Hepatocyte (in vitro differentiated cells): ENCODE results near the gene KLHL8. TPM values are rescaled to one million over a fixed set of nuclear protein-coding genes. Genes with fewer than 3 reads are reported as not detected.

ENCODE experiments used
- DNase-seq: peaks from one replicate; pipeline ENCODE4 v3.0.0-alpha.2; 2016; ENCODE audit warnings: low spot score
- H2AFZ ChIP-seq: fragments of 200-600 bp; sonication (generic); 2 replicates; pipeline ENCODE4 v1.6.0; 2016; ENCODE audit warnings: antibody characterized with exemption, mild to moderate bottlenecking
- H3K27ac ChIP-seq: fragments of 200-600 bp; sonication (generic); 2 replicates; pipeline ENCODE4 v1.5.1; 2016; ENCODE audit warnings: mild to moderate bottlenecking
- H3K27me3 ChIP-seq: fragments of 200-600 bp; sonication (generic); 2 replicates; pipeline ENCODE4 v1.6.1; 2016
- H3K36me3 ChIP-seq: fragments of 200-600 bp; sonication (generic); replicated peaks from 2 replicates; pipeline ENCODE4 v1.5.1; 2016; ENCODE audit warnings: low read depth; ENCODE audit not compliant: insufficient read depth
- H3K4me1 ChIP-seq: fragments of 200-600 bp; sonication (generic); 2 replicates; pipeline ENCODE4 v1.5.1; 2016; ENCODE audit warnings: mild to moderate bottlenecking, moderate library complexity; ENCODE audit not compliant: insufficient read depth
- H3K4me2 ChIP-seq: fragments of 200-600 bp; sonication (generic); 2 replicates; pipeline ENCODE4 v1.6.0; 2016
- H3K4me3 ChIP-seq: fragments of 200-600 bp; sonication (generic); 2 replicates; pipeline ENCODE4 v1.5.1; 2016; ENCODE audit warnings: mild to moderate bottlenecking
- H3K79me2 ChIP-seq: fragments of 200-600 bp; sonication (generic); 2 replicates; pipeline ENCODE4 v1.6.0; 2017; ENCODE audit warnings: mild to moderate bottlenecking
- H3K9me2 ChIP-seq: fragments of 200-600 bp; sonication (generic); replicated peaks from 2 replicates; pipeline ENCODE4 v1.6.0; 2017; ENCODE audit warnings: mild to moderate bottlenecking; ENCODE audit not compliant: insufficient read depth
- H3K9me3 ChIP-seq: fragments of 200-600 bp; sonication (generic); 2 replicates; pipeline ENCODE4 v1.5.1; 2016; ENCODE audit warnings: low read depth, mild to moderate bottlenecking
- H4K20me1 ChIP-seq: fragments of 200-600 bp; sonication (generic); 2 replicates; pipeline ENCODE4 v1.6.0; 2016; ENCODE audit warnings: mild to moderate bottlenecking; ENCODE audit not compliant: insufficient read depth, poor library complexity, severe bottlenecking
- CTCF ChIP-seq: fragments of 200-600 bp; sonication (generic); IDR thresholded peaks from 2 replicates; pipeline ENCODE4 v1.5.1; 2016; ENCODE audit warnings: antibody characterized with exemption, mild to moderate bottlenecking; ENCODE audit not compliant: poor library complexity
- EZH2 ChIP-seq: fragments of 200-600 bp; sonication (generic); IDR thresholded peaks from 2 replicates; pipeline ENCODE4 v1.6.1; 2016; ENCODE audit warnings: antibody characterized with exemption, mild to moderate bottlenecking, borderline replicate concordance
- EZH2phosphoT487 ChIP-seq: fragments of 200-600 bp; sonication (generic); IDR thresholded peaks from one replicate; pipeline ENCODE4 v1.6.1; 2018; ENCODE audit warnings: antibody characterized with exemption, mild to moderate bottlenecking, low read depth, moderate library complexity; ENCODE audit not compliant: unreplicated experiment, severe bottlenecking
- WGBS: methylation state at CpG from one replicate; pipeline ENCODE4 v1.1.6; 2016; ENCODE audit warnings: low lambda C conversion rate; ENCODE audit errors: missing lambda C conversion rate; 5-methylcytosine and 5-hydroxymethylcytosine counted together
- polyA plus RNA-seq: library from polyadenylated mRNA; unstranded; fragments of >200 nt; fragmentation: Nextera tagmentation; extraction: Ambion mirVana; gene quantifications from 2 replicates; pipeline ENCODE4 v1.2.1, GENCODE V29; 2016
- total RNA-seq: library from RNA; depleted of rRNA; stranded (reverse); fragments of >200 nt; gene quantifications from 2 replicates; pipeline ENCODE4 v1.2.3, GENCODE V29; 2014

The KLHL8 gene
- total and polyA plus RNA-seq, 2 experiments from 2014 or later: 10.0 to 23.9 TPM

DNA sequence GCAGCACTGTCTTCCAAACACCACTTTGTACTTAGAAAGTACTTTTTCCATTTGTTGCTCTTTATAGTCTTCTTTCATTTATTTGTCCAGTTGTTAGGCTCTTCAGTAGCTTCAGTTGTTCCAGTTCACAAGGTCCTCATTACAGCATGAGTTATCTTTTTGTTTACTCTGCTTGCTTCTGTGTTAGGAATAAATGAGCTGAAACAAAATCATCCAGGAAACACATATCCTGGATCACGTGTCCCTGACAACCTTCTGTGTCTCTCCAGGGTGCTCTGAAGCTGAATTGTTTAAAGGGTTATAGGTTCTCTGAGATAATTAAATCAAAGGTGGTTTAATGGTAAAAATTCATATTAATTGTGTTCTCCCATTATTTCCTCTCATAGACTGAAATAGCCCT, 19.9 kb upstream of the KLHL8 start:
- Histone ChIP-seq H3K4me1 (peaks cover 10% of the 10 kb centered on the region), H3K79me2 (no peaks in the 10 kb centered on the region), H3K27ac (peak overlapping the region; percentile 39), H3K4me3 (no peak overlapping the region), H3K9me3 (peaks cover 9% of the 10 kb centered on the region), H3K36me3 (no peaks in the 10 kb centered on the region), H3K27me3 (no peaks in the 10 kb centered on the region), H3K4me2 (peak overlapping the region; percentile 31), H3K9me2 (no peaks in the 10 kb centered on the region), H4K20me1 (no peaks in the 10 kb centered on the region), H2AFZ (peak overlapping the region; percentile 37)
- TF ChIP-seq EZH2phosphoT487 (no peak), EZH2 (no peak), CTCF (no peak)
- WGBS: 19% methylated on average over 1 of the region's 1 CpG
- no peak for DNase-seq

- peak overlapping the region; percentile 39 for H3K27ac ChIP-seq
- no peaks in the 10 kb centered on the region for H3K27me3 ChIP-seq
- DNase-seq: no peak
- peaks cover 10% of the 10 kb centered on the region for H3K4me1 ChIP-seq
- no peaks in the 10 kb centered on the region for H3K9me2 ChIP-seq
- peak overlapping the region; percentile 31 for H3K4me2 ChIP-seq
- no peak overlapping the region for H3K4me3 ChIP-seq
- peak overlapping the region; percentile 37 for H2AFZ ChIP-seq
- no peaks in the 10 kb centered on the region for H4K20me1 ChIP-seq
- H3K36me3 ChIP-seq: no peaks in the 10 kb centered on the region
- H3K9me3 ChIP-seq: peaks cover 9% of the 10 kb centered on the region
- TF ChIP-seq EZH2 (no peak), EZH2phosphoT487 (no peak), CTCF (no peak)
- H3K79me2 ChIP-seq: no peaks in the 10 kb centered on the region
Measured at GRCh38 chr4:87239821-87240220, 19.4 kb upstream of the KLHL8 start.

- H3K4me2 ChIP-seq: no peak overlapping the region
- 89% methylated on average over 5 of the region's 5 CpGs for WGBS
- DNase-seq: no peak
Measured at GRCh38 chr4:87239194-87239593, 18.8 kb upstream of the KLHL8 start.

More at GRCh38 chr4:87239194-87239593, 18.8 kb upstream of the KLHL8 start:
- no peak overlapping the region for H3K27ac ChIP-seq
- peaks cover 9% of the 10 kb centered on the region for H3K9me3 ChIP-seq
- no peaks in the 10 kb centered on the region for H3K27me3 ChIP-seq
- H3K79me2 ChIP-seq: no peaks in the 10 kb centered on the region
- no peaks in the 10 kb centered on the region for H3K36me3 ChIP-seq
- H2AFZ ChIP-seq: no peak overlapping the region
- no peak overlapping the region for H3K4me3 ChIP-seq
- no peaks in the 10 kb centered on the region for H3K9me2 ChIP-seq
- H3K4me1 ChIP-seq: peaks cover 10% of the 10 kb centered on the region
- no peak for TF ChIP-seq EZH2
- TF ChIP-seq CTCF: no peak
- no peak for TF ChIP-seq EZH2phosphoT487
- no peaks in the 10 kb centered on the region for H4K20me1 ChIP-seq
